Vagina (tissue), 2 donors: ENCODE results near the gene TRMT44. TPM values are rescaled to one million over a fixed set of nuclear protein-coding genes. Genes with fewer than 3 reads are reported as not detected.
A peak's percentile ranks its signal among the peaks of the same experiment; 100 is the strongest.

ENCODE experiments used
- DNase-seq, 2 donors: peaks; one replicate each; pipeline ENCODE4 v3.0.0-alpha.2; 2017; ENCODE audit errors: extremely low spot score in 2 of 2
- H3K27ac ChIP-seq: fragments of 200-600 bp; sonication (generic); one replicate; pipeline ENCODE4 v1.5.1; 2019
- H3K27me3 ChIP-seq: fragments of 200-600 bp; sonication (generic); one replicate; pipeline ENCODE4 v1.5.1; 2019
- H3K36me3 ChIP-seq, 2 donors: fragments of 200-600 bp; sonication (generic); one replicate each; pipeline ENCODE4 v1.5.1; 2017 to 2019
- H3K4me1 ChIP-seq: fragments of 200-600 bp; sonication (generic); one replicate; pipeline ENCODE4 v1.5.1; 2019
- H3K4me3 ChIP-seq, 2 donors: fragments of 200-600 bp; sonication (generic); 1 replicate in 1 of 2; 2 replicates in 1 of 2; pipeline ENCODE4 v1.5.1; 2016 to 2019
- H3K9me3 ChIP-seq: fragments of 200-600 bp; sonication (generic); one replicate; pipeline ENCODE4 v1.5.1; 2019
- POLR2A ChIP-seq, 2 donors: fragments of 450-650 bp; IDR thresholded peaks; one replicate each; pipeline ENCODE4 v1.6.1; 2017; ENCODE audit warnings: antibody characterized with exemption in 2 of 2, mild to moderate bottlenecking in 2 of 2, moderate library complexity in 2 of 2
- POLR2AphosphoS5 ChIP-seq, 2 donors: sonication (generic); formaldehyde crosslinking; IDR thresholded peaks; one replicate each; pipeline ENCODE4 v1.9.0; 2017; ENCODE audit warnings: antibody characterized with exemption in 2 of 2, mild to moderate bottlenecking in 2 of 2, low read depth in 1 of 2; ENCODE audit not compliant: insufficient read depth in 1 of 2
- intact Hi-C: fragments of 100-400 bp; cut with DNase I; formaldehyde crosslinking; loops from one replicate; pipeline ENCODE4 v1.15.1; 2023
- total RNA-seq: library from RNA; depleted of rRNA; stranded (reverse); fragments of >200 nt; gene quantifications from one replicate; pipeline ENCODE4 v1.2.3, GENCODE V29; 2016
- TF ChIP-seq, protein P1 (sequence below), 3 experiments: fragments of 450-650 bp in 2 of 3; fragments of 200-600 bp in 1 of 3; sonication (generic) in 1 of 3; IDR thresholded peaks; one replicate each; pipeline ENCODE4 v1.5.1; 2017 to 2019; ENCODE audit warnings: antibody characterized with exemption in 3 of 3, mild to moderate bottlenecking in 2 of 3, moderate library complexity in 2 of 3

TRMT44 gene
- total RNA-seq, 1 donor from 2014 or later: 19.2 TPM

DNA sequence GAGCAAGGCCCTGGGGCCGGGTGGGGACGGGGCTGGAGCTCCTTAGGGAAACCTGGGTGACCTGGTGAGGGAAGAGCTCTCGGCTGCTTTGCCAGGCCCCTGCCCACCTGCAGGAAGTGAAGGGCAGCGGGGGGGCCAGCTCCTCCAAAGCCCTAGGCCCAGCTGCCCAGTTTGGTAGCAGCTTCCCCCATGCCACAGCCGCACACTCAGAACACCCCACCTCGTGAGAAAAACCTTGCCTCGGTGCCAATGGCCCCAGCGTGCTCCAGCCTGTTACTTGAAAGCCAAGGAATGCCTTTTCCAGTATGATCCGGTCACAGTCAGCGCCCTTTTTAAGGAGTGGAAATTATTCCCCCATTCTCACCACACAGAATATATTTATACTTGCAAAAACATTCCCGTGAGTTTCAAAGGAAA is 38.4 kb upstream of the TRMT44 start:
- H3K27ac ChIP-seq: peak overlapping the region; percentile 76

DNA sequence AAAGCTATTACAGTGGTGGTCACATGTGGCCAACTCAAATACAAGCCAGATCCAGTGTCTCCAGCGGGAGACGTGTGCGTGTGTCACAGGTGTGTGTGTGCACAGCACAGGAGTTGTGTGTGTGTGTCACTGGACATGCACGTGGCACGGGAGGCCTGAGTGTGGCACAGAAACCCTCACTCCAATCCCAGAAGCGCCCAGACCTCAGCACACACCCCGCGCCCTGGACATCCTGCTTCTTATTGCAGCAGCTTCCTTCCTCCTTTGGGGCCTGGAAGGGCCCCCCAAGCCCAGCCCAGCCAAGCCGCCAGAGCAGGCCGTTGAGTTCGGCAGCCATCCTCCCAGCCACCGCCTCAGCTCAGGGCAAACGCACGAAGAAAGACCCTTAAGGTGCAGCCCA is 37.9 kb upstream of the TRMT44 start:
- peak in 1 of 2 donors; percentile 3 for TF ChIP-seq POLR2AphosphoS5 (IDR thresholded peaks at IDR 0.05; ENCODE audit: insufficient read depth in 1 of 2, low read depth in 1 of 2)
- TF ChIP-seq, protein P1, sequence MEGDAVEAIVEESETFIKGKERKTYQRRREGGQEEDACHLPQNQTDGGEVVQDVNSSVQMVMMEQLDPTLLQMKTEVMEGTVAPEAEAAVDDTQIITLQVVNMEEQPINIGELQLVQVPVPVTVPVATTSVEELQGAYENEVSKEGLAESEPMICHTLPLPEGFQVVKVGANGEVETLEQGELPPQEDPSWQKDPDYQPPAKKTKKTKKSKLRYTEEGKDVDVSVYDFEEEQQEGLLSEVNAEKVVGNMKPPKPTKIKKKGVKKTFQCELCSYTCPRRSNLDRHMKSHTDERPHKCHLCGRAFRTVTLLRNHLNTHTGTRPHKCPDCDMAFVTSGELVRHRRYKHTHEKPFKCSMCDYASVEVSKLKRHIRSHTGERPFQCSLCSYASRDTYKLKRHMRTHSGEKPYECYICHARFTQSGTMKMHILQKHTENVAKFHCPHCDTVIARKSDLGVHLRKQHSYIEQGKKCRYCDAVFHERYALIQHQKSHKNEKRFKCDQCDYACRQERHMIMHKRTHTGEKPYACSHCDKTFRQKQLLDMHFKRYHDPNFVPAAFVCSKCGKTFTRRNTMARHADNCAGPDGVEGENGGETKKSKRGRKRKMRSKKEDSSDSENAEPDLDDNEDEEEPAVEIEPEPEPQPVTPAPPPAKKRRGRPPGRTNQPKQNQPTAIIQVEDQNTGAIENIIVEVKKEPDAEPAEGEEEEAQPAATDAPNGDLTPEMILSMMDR (IDR thresholded peaks at IDR 0.05): no peak
- no peak overlapping the region for H3K4me3 ChIP-seq
- H3K9me3 ChIP-seq: no peaks in the 10 kb centered on the region
- peaks cover 23% of the 10 kb centered on the region for H3K4me1 ChIP-seq
- peak overlapping the region; percentile 76 for H3K27ac ChIP-seq
- intact Hi-C loops: loop anchor here (10.0 kb wide), 1 partner anchor 128 kb away; no protein-coding TSS in a partner anchor
- no peaks in the 10 kb centered on the region for H3K27me3 ChIP-seq
- peaks cover 0 to 38% of the 10 kb centered on the region in 2 donors for H3K36me3 ChIP-seq
- DNase-seq: no peak

More for the DNA sequence above, 38.4 kb upstream of the TRMT44 start:
- no peak for DNase-seq
- H3K36me3 ChIP-seq: peaks cover 0 to 36% of the 10 kb centered on the region in 2 donors
- H3K4me3 ChIP-seq: no peak overlapping the region
- H3K4me1 ChIP-seq: peaks cover 23% of the 10 kb centered on the region
- no peaks in the 10 kb centered on the region for H3K9me3 ChIP-seq
- intact Hi-C loops: loop anchor here (10.0 kb wide), 1 partner anchor 127 kb away; no protein-coding TSS in a partner anchor
- no peaks in the 10 kb centered on the region for H3K27me3 ChIP-seq
- TF ChIP-seq POLR2A (IDR thresholded peaks at IDR 0.05) (no peak), POLR2AphosphoS5 (IDR thresholded peaks at IDR 0.05; ENCODE audit: insufficient read depth in 1 of 2, low read depth in 1 of 2) (peak in 1 of 2 donors; percentile 3)
- TF ChIP-seq, protein P1 (IDR thresholded peaks at IDR 0.05): no peak

DNA sequence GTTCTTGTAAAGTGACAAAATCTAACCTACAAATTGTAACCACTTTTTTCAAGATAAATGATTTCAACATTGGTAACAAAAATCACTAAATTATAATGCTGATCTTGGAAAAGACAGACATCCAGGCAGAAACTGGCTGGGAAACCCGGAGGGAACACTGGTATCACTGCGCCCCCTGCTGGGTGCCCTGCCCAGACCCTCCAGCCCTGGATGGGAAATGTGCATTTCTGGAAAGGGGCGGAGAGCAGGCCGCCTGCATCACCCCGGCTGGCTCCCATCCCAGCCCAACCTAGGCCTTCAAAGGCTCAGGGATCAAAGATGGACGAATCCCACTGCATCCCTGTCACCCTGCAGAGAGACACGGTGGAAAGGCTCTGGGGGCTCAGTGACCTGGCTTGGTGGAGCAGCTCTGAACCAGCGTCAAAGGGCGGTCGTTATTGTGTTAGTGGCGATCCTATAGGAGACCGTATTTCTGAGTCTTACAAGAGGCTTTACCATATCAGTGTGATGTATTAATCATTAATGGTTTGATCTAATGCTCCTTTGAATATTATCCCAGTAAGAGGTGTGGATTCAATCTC is 37.3 kb upstream of the TRMT44 start:
- Histone ChIP-seq H3K4me1 (peaks cover 23% of the 10 kb centered on the region), H3K27me3 (no peaks in the 10 kb centered on the region), H3K9me3 (no peaks in the 10 kb centered on the region), H3K36me3 (peaks cover 0 to 41% of the 10 kb centered on the region in 2 donors), H3K4me3 (no peak overlapping the region), H3K27ac (peak overlapping the region; percentile 76)
- TF ChIP-seq POLR2A (IDR thresholded peaks at IDR 0.05) (no peak), POLR2AphosphoS5 (IDR thresholded peaks at IDR 0.05; ENCODE audit: insufficient read depth in 1 of 2, low read depth in 1 of 2) (peak in 1 of 2 donors; percentile 37)
- TF ChIP-seq, protein P1 (IDR thresholded peaks at IDR 0.05): peak; percentile 89 to 92 (median 91)
- intact Hi-C loops: loop anchor here (10.0 kb wide), 1 partner anchor 128 kb away; no protein-coding TSS in a partner anchor
- no peak for DNase-seq

DNA sequence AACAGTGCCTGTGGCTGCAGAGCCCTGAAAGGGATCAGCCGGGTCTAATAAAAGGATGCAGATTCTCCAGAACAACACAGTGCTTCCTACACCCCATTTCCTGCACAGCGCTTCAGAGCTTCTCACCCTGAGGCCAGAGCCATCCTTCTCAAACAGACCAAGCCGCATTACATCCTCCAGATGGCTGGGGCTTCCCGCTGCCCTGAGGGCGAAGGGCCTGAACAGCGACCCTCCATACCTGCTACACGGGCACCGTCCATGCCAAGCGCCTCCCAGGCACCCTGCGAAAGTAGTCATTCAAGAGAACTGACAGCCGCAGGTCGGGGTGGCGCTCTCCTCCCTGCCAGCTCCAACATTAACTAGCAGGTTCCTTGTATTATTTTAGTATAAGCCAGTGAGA is 36.6 kb upstream of the TRMT44 start:
- H3K4me1 ChIP-seq: peaks cover 23% of the 10 kb centered on the region
- no peak for DNase-seq
- intact Hi-C loops: loop anchor here (2.0 to 10.0 kb wide), 2 partner anchors 129 to 163 kb away; no protein-coding TSS in a partner anchor
- TF ChIP-seq, protein P1 (IDR thresholded peaks at IDR 0.05): no peak
- TF ChIP-seq POLR2A (IDR thresholded peaks at IDR 0.05) (no peak), POLR2AphosphoS5 (IDR thresholded peaks at IDR 0.05; ENCODE audit: insufficient read depth in 1 of 2, low read depth in 1 of 2) (no peak)
- H3K27me3 ChIP-seq: no peaks in the 10 kb centered on the region
- peaks cover 0 to 37% of the 10 kb centered on the region in 2 donors for H3K36me3 ChIP-seq
- no peak overlapping the region for H3K27ac ChIP-seq
- H3K9me3 ChIP-seq: no peaks in the 10 kb centered on the region
- H3K4me3 ChIP-seq: no peak overlapping the region
